Natural killer cell (primary cell): Measurements from ENCODE around the gene LMAN1. TPM values are rescaled to one million over a fixed set of nuclear protein-coding genes. Genes with fewer than 3 reads are reported as not detected.
A peak's percentile ranks its signal among the peaks of the same experiment; 100 is the strongest.

Experiments
- ATAC-seq, 3 donors: fragments of 150-1000 bp in 2 of 3; fragments of 200-7000 bp in 1 of 3; cut with Tn5 transposase; 1 replicate in 1 of 3; 2 replicates in 2 of 3; pipeline ENCODE4 v1.10.0; 2021; ENCODE audit warnings: mild to moderate bottlenecking in 2 of 3, moderate library complexity in 2 of 3
- DNase-seq, 2 donors: peaks; one replicate each; pipeline versions ENCODE4 v3.0.0 to v3.0.0-alpha.2; 2013 to 2021; ENCODE audit warnings: mixed read lengths in 1 of 2
- H3K27ac ChIP-seq: one replicate; pipeline ENCODE4 v1.5.1; 2013; ENCODE audit warnings: mild to moderate bottlenecking, low read length
- H3K27me3 ChIP-seq: one replicate; pipeline ENCODE4 v1.6.1; 2013; ENCODE audit warnings: low read length; ENCODE audit not compliant: control insufficient read depth, insufficient read depth
- H3K36me3 ChIP-seq: one replicate; pipeline ENCODE4 v1.6.1; 2013; ENCODE audit warnings: low read length; ENCODE audit not compliant: control insufficient read depth, insufficient read depth
- H3K4me1 ChIP-seq: one replicate; pipeline ENCODE4 v1.6.1; 2013; ENCODE audit warnings: low read length; ENCODE audit not compliant: control insufficient read depth, insufficient read depth
- H3K4me3 ChIP-seq: one replicate; pipeline ENCODE4 v1.5.1; 2013; ENCODE audit warnings: low read length
- H3K9me3 ChIP-seq: one replicate; pipeline ENCODE4 v1.6.1; 2013; ENCODE audit warnings: low read length; ENCODE audit not compliant: control insufficient read depth, insufficient read depth
- H3K27ac Mint-ChIP-seq, 2 donors: one replicate each; pipeline ENCODE4 v1.8.0; 2022; ENCODE audit warnings: mild to moderate bottlenecking in 2 of 2, mixed read lengths in 2 of 2, moderate library complexity in 1 of 2
- H3K27me3 Mint-ChIP-seq, 2 donors: one replicate each; pipeline ENCODE4 v1.8.0; 2022; ENCODE audit warnings: low read depth in 2 of 2, mixed read lengths in 2 of 2
- H3K36me3 Mint-ChIP-seq: one replicate; pipeline ENCODE4 v1.8.0; 2022; ENCODE audit warnings: mixed read lengths
- H3K4me1 Mint-ChIP-seq, 2 donors: one replicate each; pipeline ENCODE4 v1.8.0; 2022; ENCODE audit warnings: mixed read lengths in 2 of 2
- H3K4me3 Mint-ChIP-seq: one replicate; pipeline ENCODE4 v1.8.0; 2022; ENCODE audit warnings: mild to moderate bottlenecking, moderate library complexity, mixed read lengths
- H3K9me3 Mint-ChIP-seq, 2 donors: one replicate each; pipeline ENCODE4 v1.8.0; 2022; ENCODE audit warnings: mixed read lengths in 2 of 2
- CTCF ChIP-seq: fragments of 200-600 bp; IDR thresholded peaks from one replicate; pipeline ENCODE4 v1.8.0; 2022; ENCODE audit warnings: antibody characterized with exemption
- WGBS: methylation state at CpG from one replicate; pipeline ENCODE4 v1.1.7; 2013; ENCODE audit warnings: missing lambda C conversion rate; ENCODE audit not compliant: insufficient coverage; 5-methylcytosine and 5-hydroxymethylcytosine counted together
- intact Hi-C: fragments of 100-400 bp; cut with micrococcal nuclease; formaldehyde crosslinking; loops from one replicate; pipeline ENCODE4 v1.14.2; 2022
- total RNA-seq, 4 donors: library from RNA; stranded (reverse); fragments of 120-200 nt in 1 of 4; gene quantifications; one replicate each; pipeline versions ENCODE4 v1.2.3 to v1.2.4, GENCODE V29; 2013 to 2022

LMAN1 gene
- total RNA-seq, 3 donors from 2014 or later (not counting 1 experiment from before 2014, with no cell fraction given): 50.1 to 58.3 (median 57.6) TPM

GRCh38 chr18:59395226-59396175, 36.4 kb upstream of the LMAN1 start:
- Histone ChIP-seq H3K27ac (no peak overlapping the region), H3K36me3 (no peaks in the 10 kb centered on the region), H3K9me3 (no peaks in the 10 kb centered on the region), H3K4me3 (no peak overlapping the region), H3K27me3 (peaks cover 3% of the 10 kb centered on the region), H3K4me1 (peaks cover 11% of the 10 kb centered on the region)
- DNase-seq: no peak
- H3K36me3 Mint-ChIP-seq: no peaks in the 10 kb centered on the region
- no peaks in the 10 kb centered on the region for H3K9me3 Mint-ChIP-seq
- peak in 1 of 3 donors; percentile 32 for ATAC-seq
- intact Hi-C loops: no loop called here
- TF ChIP-seq CTCF: no peak
- 16% methylated on average over 10 of the region's 10 CpGs for WGBS
- H3K4me1 Mint-ChIP-seq: peaks cover 14 to 16% of the 10 kb centered on the region in 2 donors
- peaks cover 10 to 19% of the 10 kb centered on the region in 2 donors for H3K27me3 Mint-ChIP-seq
- peak overlapping the region in 1 of 2 donors; percentile 30 for H3K27ac Mint-ChIP-seq
- H3K4me3 Mint-ChIP-seq: peak overlapping the region; percentile 40

- H3K4me1 ChIP-seq: peaks cover 11% of the 10 kb centered on the region
- TF ChIP-seq CTCF: no peak
- no peak overlapping the region for H3K4me3 ChIP-seq
- Mint-ChIP-seq H3K9me3 (no peaks in the 10 kb centered on the region), H3K36me3 (no peaks in the 10 kb centered on the region), H3K4me1 (peaks cover 14 to 16% of the 10 kb centered on the region in 2 donors), H3K27me3 (peaks cover 10 to 19% of the 10 kb centered on the region in 2 donors), H3K27ac (no peak overlapping the region), H3K4me3 (no peak overlapping the region)
- ATAC-seq (no peak), DNase-seq (no peak)
- H3K27ac ChIP-seq: no peak overlapping the region
- 96% methylated on average over 3 of the region's 3 CpGs for WGBS
- H3K9me3 ChIP-seq: no peaks in the 10 kb centered on the region
- intact Hi-C loops: no loop called here
- H3K36me3 ChIP-seq: no peaks in the 10 kb centered on the region
- peaks cover 3% of the 10 kb centered on the region for H3K27me3 ChIP-seq
Measured at GRCh38 chr18:59393381-59393780, 34.3 kb upstream of the LMAN1 start.

GRCh38 chr18:59388817-59389216, 29.8 kb upstream of the LMAN1 start:
- no peak overlapping the region for H3K27ac Mint-ChIP-seq
- ATAC-seq: no peak
- H3K4me1 Mint-ChIP-seq: no peaks in the 10 kb centered on the region
- H3K27ac ChIP-seq: no peak overlapping the region
- H3K9me3 ChIP-seq: no peaks in the 10 kb centered on the region
- no peaks in the 10 kb centered on the region for H3K36me3 Mint-ChIP-seq
- H3K4me3 Mint-ChIP-seq: no peak overlapping the region
- no peak overlapping the region for H3K4me3 ChIP-seq
- no peaks in the 10 kb centered on the region for H3K36me3 ChIP-seq
- no peaks in the 10 kb centered on the region for H3K4me1 ChIP-seq
- WGBS: 66% methylated on average over 3 of the region's 4 CpGs
- no peak for DNase-seq
- peaks cover 10 to 13% of the 10 kb centered on the region in 2 donors for H3K27me3 Mint-ChIP-seq
- no peak for TF ChIP-seq CTCF
- no peaks in the 10 kb centered on the region for H3K27me3 ChIP-seq
- H3K9me3 Mint-ChIP-seq: no peaks in the 10 kb centered on the region
- intact Hi-C loops: no loop called here
